ENCODE results near the gene LCT. TPM values are rescaled to one million over a fixed set of nuclear protein-coding genes. Genes with fewer than 3 reads are reported as not detected.

LCT gene
- total RNA-seq, 1 experiment from 2014 or later, result 0.04 TPM

DNA sequence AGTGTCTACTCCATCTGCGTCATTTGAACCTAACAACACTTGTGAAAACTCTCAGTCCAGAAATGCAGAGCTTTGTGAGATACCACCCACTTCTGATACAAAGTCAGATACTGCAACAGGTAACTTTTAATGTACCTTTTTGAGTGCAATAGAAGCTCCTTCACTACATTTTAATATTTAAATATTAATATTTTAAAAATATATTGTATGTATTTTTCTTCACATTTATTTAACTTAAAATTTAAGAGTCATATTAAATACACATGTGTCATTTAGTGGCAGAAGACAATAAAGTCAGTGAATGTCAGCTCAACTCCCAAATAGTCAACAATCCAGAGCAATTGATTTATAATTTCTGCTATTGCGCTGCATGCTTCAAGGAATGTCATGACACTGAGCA lies 81.4 kb downstream of the LCT start:
- Histone ChIP-seq H4K8ac (replicated peaks; ENCODE audit: insufficient read length, low read depth, low read length) (no peak overlapping the region), H3K9ac (ENCODE audit: extremely low read depth, insufficient read length, low read length) (no peak overlapping the region), H3K9me3 (ENCODE audit: control insufficient read depth, low read depth, low read length) (no peaks in the 10 kb centered on the region), H3K14ac (ENCODE audit: insufficient read depth, low read length) (no peak overlapping the region), H4K91ac (ENCODE audit: insufficient read length, low read depth, low read length) (no peak overlapping the region), H4K20me1 (ENCODE audit: control insufficient read depth, insufficient read depth, insufficient read length) (no peaks in the 10 kb centered on the region), H2BK5ac (ENCODE audit: insufficient read length, low read length) (no peak overlapping the region), H2AK5ac (ENCODE audit: insufficient read length, low read length) (no peak overlapping the region), H2AFZ (ENCODE audit: low read length) (no peak overlapping the region), H2BK12ac (ENCODE audit: insufficient read length, low read depth, low read length) (no peak overlapping the region), H2BK120ac (ENCODE audit: low read depth, low read length, poor library complexity, severe bottlenecking) (no peak overlapping the region), H2BK15ac (ENCODE audit: low read depth, low read length) (no peak overlapping the region), H3K27ac (ENCODE audit: insufficient read length, low read depth, low read length) (no peak overlapping the region), H3T11ph (ENCODE audit: low read length) (no peak overlapping the region), H3K4ac (ENCODE audit: low read depth, low read length) (no peak overlapping the region), H3K79me1 (ENCODE audit: insufficient read depth, low read depth, low read length, poor library complexity, severe bottlenecking) (peaks cover 5% of the 10 kb centered on the region), H3K79me2 (ENCODE audit: insufficient read depth, low read length) (no peaks in the 10 kb centered on the region), H4K5ac (ENCODE audit: insufficient read length, low read depth, low read length) (no peak overlapping the region), H3K4me1 (ENCODE audit: insufficient read depth, low read length) (no peaks in the 10 kb centered on the region), H3K4me2 (ENCODE audit: insufficient read depth, insufficient read length, low read length) (no peak overlapping the region), H3K23me2 (ENCODE audit: insufficient read length, low read depth, low read length, poor library complexity, severe bottlenecking) (no peaks in the 10 kb centered on the region), H3K56ac (ENCODE audit: insufficient read length, low read depth, low read length) (no peak overlapping the region), H3K27me3 (ENCODE audit: insufficient read depth, low read length) (no peaks in the 10 kb centered on the region), H3K23ac (ENCODE audit: insufficient read length, low read depth, low read length) (no peak overlapping the region), H3K18ac (ENCODE audit: insufficient read length, low read depth, low read length) (no peak overlapping the region), H2BK20ac (ENCODE audit: low read depth, low read length, poor library complexity, severe bottlenecking) (no peak overlapping the region)
- Mint-ChIP-seq H3K27me3 (ENCODE audit: low read depth) (no peaks in the 10 kb centered on the region), H3K9me3 (peaks cover 0 to 3% of the 10 kb centered on the region in 2 experiments; a peak in 1 of 5 replicates), H3K4me3 (no peak overlapping the region), H3K36me3 (ENCODE audit: insufficient read depth in 1 of 3, low read depth in 3 of 3) (peaks cover 45 to 70% (median 62%) of the 10 kb centered on the region in 3 experiments), H3K27ac (no peak overlapping the region), H3K4me1 (no peaks in the 10 kb centered on the region)
- no CpG with 5 or more reads among the region's 2 CpGs for WGBS (ENCODE audit: extremely low coverage, insufficient read length, low lambda C conversion rate)
- TF ChIP-seq, protein P1, sequence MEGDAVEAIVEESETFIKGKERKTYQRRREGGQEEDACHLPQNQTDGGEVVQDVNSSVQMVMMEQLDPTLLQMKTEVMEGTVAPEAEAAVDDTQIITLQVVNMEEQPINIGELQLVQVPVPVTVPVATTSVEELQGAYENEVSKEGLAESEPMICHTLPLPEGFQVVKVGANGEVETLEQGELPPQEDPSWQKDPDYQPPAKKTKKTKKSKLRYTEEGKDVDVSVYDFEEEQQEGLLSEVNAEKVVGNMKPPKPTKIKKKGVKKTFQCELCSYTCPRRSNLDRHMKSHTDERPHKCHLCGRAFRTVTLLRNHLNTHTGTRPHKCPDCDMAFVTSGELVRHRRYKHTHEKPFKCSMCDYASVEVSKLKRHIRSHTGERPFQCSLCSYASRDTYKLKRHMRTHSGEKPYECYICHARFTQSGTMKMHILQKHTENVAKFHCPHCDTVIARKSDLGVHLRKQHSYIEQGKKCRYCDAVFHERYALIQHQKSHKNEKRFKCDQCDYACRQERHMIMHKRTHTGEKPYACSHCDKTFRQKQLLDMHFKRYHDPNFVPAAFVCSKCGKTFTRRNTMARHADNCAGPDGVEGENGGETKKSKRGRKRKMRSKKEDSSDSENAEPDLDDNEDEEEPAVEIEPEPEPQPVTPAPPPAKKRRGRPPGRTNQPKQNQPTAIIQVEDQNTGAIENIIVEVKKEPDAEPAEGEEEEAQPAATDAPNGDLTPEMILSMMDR (conservative IDR thresholded peaks at IDR 0.05), result no peak
- no peak for DNase-seq

Measured in H9 (cell line).